B cell (primary cell): ENCODE results near the gene CPLANE1. TPM values are rescaled to one million over a fixed set of nuclear protein-coding genes. Genes with fewer than 3 reads are reported as not detected.

Experiments
- ATAC-seq: fragments of 200-7000 bp; cut with Tn5 transposase; one replicate; pipeline ENCODE4 v1.10.0; 2021; ENCODE audit warnings: low read depth, mild to moderate bottlenecking, moderate number of reproducible peaks, moderate library complexity
- CTCF ChIA-PET: fragments of 350-600 bp; sonication (Branson Sonifier 250); formaldehyde crosslinking; loops from one replicate; lab custom pipeline; 2021; ENCODE audit warnings: antibody characterized with exemption, inconsistent platforms; lab: Charles Lee
- POLR2A ChIA-PET: fragments of 350-600 bp; sonication (Branson Sonifier 250); formaldehyde crosslinking; loops from one replicate; lab custom pipeline; 2021; ENCODE audit warnings: antibody characterized with exemption; lab: Charles Lee
- DNase-seq: peaks from one replicate; pipeline ENCODE4 v3.0.0; 2013
- H2AFZ ChIP-seq: 2 replicates; pipeline ENCODE4 v1.6.1; 2012; ENCODE audit warnings: mild to moderate bottlenecking, low read depth, low read length; ENCODE audit not compliant: insufficient read depth, poor library complexity, severe bottlenecking
- H3K27ac ChIP-seq, 2 donors: 1 replicate in 1 of 2; 2 replicates in 1 of 2; pipeline ENCODE4 v1.5.1; 2012 to 2013; ENCODE audit warnings: low read length in 2 of 2, mild to moderate bottlenecking in 2 of 2, moderate library complexity in 1 of 2
- H3K27me3 ChIP-seq, 4 experiments: fragments of 200-600 bp in 1 of 4; sonication (generic) in 1 of 4; replicated peaks in 1 of 4; 1 replicate in 2 of 4; 2 replicates in 2 of 4; pipeline versions ENCODE4 v1.6.1 to v1.7.0; 2013 to 2016; ENCODE audit warnings: low read length in 3 of 4, mild to moderate bottlenecking in 2 of 4, mixed read lengths in 1 of 4, moderate library complexity in 1 of 4; ENCODE audit not compliant: insufficient read depth in 4 of 4, control insufficient read depth in 3 of 4; ENCODE audit errors: control extremely low read depth in 1 of 4
- H3K36me3 ChIP-seq, 2 experiments: replicated peaks in 1 of 2; 1 replicate in 1 of 2; 2 replicates in 1 of 2; pipeline versions ENCODE4 v1.6.1 to v1.7.1; 2013; ENCODE audit warnings: low read length in 1 of 2; ENCODE audit not compliant: insufficient read depth in 2 of 2, control insufficient read depth in 1 of 2; ENCODE audit errors: control extremely low read depth in 1 of 2, extremely low read depth in 1 of 2
- H3K4me1 ChIP-seq, 2 donors: fragments of 200-600 bp in 1 of 2; sonication (generic) in 1 of 2; 1 replicate in 1 of 2; 2 replicates in 1 of 2; pipeline versions ENCODE4 v1.5.1 to v1.6.1; 2013 to 2017; ENCODE audit warnings: low read length in 2 of 2; ENCODE audit not compliant: control insufficient read depth in 2 of 2, insufficient read depth in 2 of 2
- H3K4me2 ChIP-seq: replicated peaks from 2 replicates; pipeline ENCODE3; 2012; ENCODE audit warnings: mild to moderate bottlenecking, low read depth, low read length; ENCODE audit not compliant: poor library complexity, severe bottlenecking
- H3K4me3 ChIP-seq, 5 experiments: fragments of 200-600 bp in 1 of 5; sonication (generic) in 1 of 5; 1 replicate in 3 of 5; 2 replicates in 2 of 5; pipeline versions ENCODE4 v1.5.1 to v1.7.0; 2011 to 2016; ENCODE audit warnings: low read length in 4 of 5, mild to moderate bottlenecking in 4 of 5, low read depth in 2 of 5, control low read depth in 1 of 5, moderate library complexity in 1 of 5; ENCODE audit not compliant: insufficient read depth in 1 of 5; ENCODE audit errors: control extremely low read depth in 1 of 5, extremely low read depth in 1 of 5
- H3K79me2 ChIP-seq: fragments of 200-600 bp; sonication (generic); one replicate; pipeline ENCODE4 v1.6.0; 2016; ENCODE audit warnings: low read length; ENCODE audit not compliant: control insufficient read depth, insufficient read depth
- H3K9ac ChIP-seq: fragments of 200-600 bp; sonication (generic); 2 replicates; pipeline ENCODE4 v1.6.1; 2017; ENCODE audit warnings: mild to moderate bottlenecking, low read length, moderate library complexity
- H3K9me3 ChIP-seq, 3 donors: one replicate each; pipeline versions ENCODE4 v1.6.1 to v1.7.1; 2013; ENCODE audit warnings: low read length in 2 of 3; ENCODE audit not compliant: control insufficient read depth in 2 of 3, insufficient read depth in 1 of 3; ENCODE audit errors: control extremely low read depth in 1 of 3
- H4K20me1 ChIP-seq: 2 replicates; pipeline ENCODE4 v1.6.0; 2012; ENCODE audit warnings: mild to moderate bottlenecking, low read length; ENCODE audit not compliant: insufficient read depth, control insufficient read depth, poor library complexity, severe bottlenecking
- H3K27ac Mint-ChIP-seq: one replicate; pipeline ENCODE4 v1.8.0; 2021; ENCODE audit warnings: mixed read lengths
- H3K27me3 Mint-ChIP-seq: one replicate; pipeline ENCODE4 v1.8.0; 2021; ENCODE audit warnings: mixed read lengths
- H3K4me1 Mint-ChIP-seq: one replicate; pipeline ENCODE4 v1.8.0; 2021; ENCODE audit warnings: mixed read lengths
- H3K4me3 Mint-ChIP-seq: one replicate; pipeline ENCODE4 v1.8.0; 2021; ENCODE audit warnings: mixed read lengths
- H3K9me3 Mint-ChIP-seq: one replicate; pipeline ENCODE4 v1.8.0; 2022; ENCODE audit warnings: mixed read lengths; ENCODE audit not compliant: insufficient read depth
- CTCF ChIP-seq: fragments of 200-600 bp; IDR thresholded peaks from one replicate; pipeline ENCODE4 v1.8.0; 2022; ENCODE audit warnings: antibody characterized with exemption, mild to moderate bottlenecking
- EZH2 ChIP-seq: IDR thresholded peaks from 2 replicates; pipeline ENCODE4 v1.6.1; 2012; ENCODE audit warnings: borderline replicate concordance, low read depth, mild to moderate bottlenecking, moderate library complexity, low read length; ENCODE audit not compliant: insufficient read depth, poor library complexity, severe bottlenecking
- WGBS: methylation state at CpG from one replicate; pipeline ENCODE4 v1.1.5; 2013; ENCODE audit warnings: missing lambda C conversion rate; ENCODE audit not compliant: insufficient coverage; 5-methylcytosine and 5-hydroxymethylcytosine counted together
- intact Hi-C: fragments of 100-400 bp; cut with micrococcal nuclease; formaldehyde crosslinking; loops from one replicate; pipeline ENCODE4 v1.10.0; 2022
- polyA plus RNA-seq: library from polyadenylated mRNA; depleted of rRNA; stranded (reverse); fragments of >200 nt; gene quantifications from 2 replicates; pipeline ENCODE4 v1.2.3, GENCODE V29; 2012
- total RNA-seq, 2 donors: library from RNA; stranded (reverse); fragments of 120-200 nt in 1 of 2; gene quantifications; 1 replicate in 1 of 2; 2 replicates in 1 of 2; pipeline versions ENCODE4 v1.2.3 to v1.2.4, GENCODE V29; 2013 to 2022

CPLANE1 gene
- total and polyA plus RNA-seq, 2 donors (not counting 1 experiment from before 2014, with no cell fraction given), result 1.9 to 17.9 TPM

GRCh38 chr5:37189355-37189754 is 59.8 kb downstream of the CPLANE1 start:
- intact Hi-C loops, result loop anchor here (10.0 kb wide), 1 partner anchor 55 kb away; the partner anchor contains the start of gene CPLANE1
- no peak overlapping the region for H3K4me2 ChIP-seq
- ChIA-PET CTCF (no interaction called here), POLR2A (no interaction called here)
- ATAC-seq, result no peak
- H3K4me3 ChIP-seq, result no peak overlapping the region
- no peaks in the 10 kb centered on the region for H3K79me2 ChIP-seq
- no peak overlapping the region for H2AFZ ChIP-seq
- no peaks in the 10 kb centered on the region for H3K27me3 ChIP-seq
- H4K20me1 ChIP-seq, result no peaks in the 10 kb centered on the region
- peaks cover 0 to 3% of the 10 kb centered on the region in 2 experiments for H3K36me3 ChIP-seq
- Mint-ChIP-seq H3K9me3 (no peaks in the 10 kb centered on the region), H3K27ac (no peak overlapping the region), H3K4me1 (peaks cover 7% of the 10 kb centered on the region), H3K4me3 (no peak overlapping the region), H3K27me3 (no peaks in the 10 kb centered on the region)
- TF ChIP-seq CTCF (no peak), EZH2 (no peak)
- 100% methylated on average over 4 of the region's 4 CpGs for WGBS
- no peak overlapping the region for H3K9ac ChIP-seq
- no peak overlapping the region for H3K27ac ChIP-seq
- H3K4me1 ChIP-seq, result peaks cover 7% of the 10 kb centered on the region in 2 donors
- no peaks in the 10 kb centered on the region for H3K9me3 ChIP-seq
- no peak for DNase-seq

DNA sequence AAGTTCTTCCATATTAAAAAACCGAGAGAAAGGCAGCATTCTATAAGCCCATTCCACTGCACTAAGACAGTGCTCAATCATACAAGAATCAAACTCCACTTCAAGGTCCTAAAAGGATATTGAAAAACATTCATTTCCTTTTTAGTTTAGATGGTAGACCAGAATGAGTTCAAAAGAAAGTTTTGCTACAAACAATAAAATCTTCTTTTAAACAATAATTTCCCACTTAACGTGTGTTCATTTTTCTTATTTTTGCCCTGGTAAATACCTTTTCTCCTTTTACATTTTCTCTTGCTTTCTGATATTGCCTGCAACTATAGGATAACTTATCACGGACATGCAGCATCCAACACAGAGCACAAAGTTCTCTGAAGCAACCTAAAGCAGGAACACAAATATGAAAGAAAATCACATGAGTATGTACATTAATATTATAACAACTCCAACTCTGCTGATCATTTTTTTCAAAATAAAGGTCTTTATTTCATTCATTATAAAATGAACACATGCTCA is 61.7 kb downstream of the CPLANE1 start:
- Histone ChIP-seq H3K9ac (no peak overlapping the region), H2AFZ (no peak overlapping the region), H3K9me3 (no peaks in the 10 kb centered on the region), H3K4me3 (no peak overlapping the region), H3K36me3 (no peaks in the 10 kb centered on the region), H3K4me2 (no peak overlapping the region), H4K20me1 (no peaks in the 10 kb centered on the region), H3K27ac (no peak overlapping the region), H3K4me1 (peaks cover 7 to 8% of the 10 kb centered on the region in 2 donors), H3K79me2 (no peaks in the 10 kb centered on the region), H3K27me3 (no peaks in the 10 kb centered on the region)
- 80% methylated on average over 1 of the region's 3 CpGs for WGBS
- H3K4me1 Mint-ChIP-seq, result peaks cover 12% of the 10 kb centered on the region
- no peak overlapping the region for H3K4me3 Mint-ChIP-seq
- no peaks in the 10 kb centered on the region for H3K27me3 Mint-ChIP-seq
- TF ChIP-seq CTCF (no peak), EZH2 (no peak)
- no peak overlapping the region for H3K27ac Mint-ChIP-seq
- DNase-seq (no peak), ATAC-seq (no peak)
- intact Hi-C loops, result loop anchor here (10.0 kb wide), 1 partner anchor 57 kb away; the partner anchor contains the start of gene CPLANE1
- no peaks in the 10 kb centered on the region for H3K9me3 Mint-ChIP-seq
- CTCF ChIA-PET, result no interaction called here
- POLR2A ChIA-PET, result no interaction called here
